B cell (primary cell): Measurements from ENCODE around the gene DLX6.

Experiments
- EZH2 ChIP-seq: IDR thresholded peaks from 2 replicates; pipeline ENCODE4 v1.6.1; 2012; ENCODE audit warnings: borderline replicate concordance, low read depth, mild to moderate bottlenecking, moderate library complexity, low read length; ENCODE audit not compliant: insufficient read depth, poor library complexity, severe bottlenecking
- TF ChIP-seq, protein P1 (sequence below): fragments of 200-600 bp; IDR thresholded peaks from one replicate; pipeline ENCODE4 v1.8.0; 2022; ENCODE audit warnings: antibody characterized with exemption, mild to moderate bottlenecking

GRCh38 chr7:97007583-97007861 lies 2.2 kb downstream of the DLX6 start:
- TF ChIP-seq, protein P1, sequence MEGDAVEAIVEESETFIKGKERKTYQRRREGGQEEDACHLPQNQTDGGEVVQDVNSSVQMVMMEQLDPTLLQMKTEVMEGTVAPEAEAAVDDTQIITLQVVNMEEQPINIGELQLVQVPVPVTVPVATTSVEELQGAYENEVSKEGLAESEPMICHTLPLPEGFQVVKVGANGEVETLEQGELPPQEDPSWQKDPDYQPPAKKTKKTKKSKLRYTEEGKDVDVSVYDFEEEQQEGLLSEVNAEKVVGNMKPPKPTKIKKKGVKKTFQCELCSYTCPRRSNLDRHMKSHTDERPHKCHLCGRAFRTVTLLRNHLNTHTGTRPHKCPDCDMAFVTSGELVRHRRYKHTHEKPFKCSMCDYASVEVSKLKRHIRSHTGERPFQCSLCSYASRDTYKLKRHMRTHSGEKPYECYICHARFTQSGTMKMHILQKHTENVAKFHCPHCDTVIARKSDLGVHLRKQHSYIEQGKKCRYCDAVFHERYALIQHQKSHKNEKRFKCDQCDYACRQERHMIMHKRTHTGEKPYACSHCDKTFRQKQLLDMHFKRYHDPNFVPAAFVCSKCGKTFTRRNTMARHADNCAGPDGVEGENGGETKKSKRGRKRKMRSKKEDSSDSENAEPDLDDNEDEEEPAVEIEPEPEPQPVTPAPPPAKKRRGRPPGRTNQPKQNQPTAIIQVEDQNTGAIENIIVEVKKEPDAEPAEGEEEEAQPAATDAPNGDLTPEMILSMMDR = no peak
- TF ChIP-seq EZH2 = no peak
